Measurements from ENCODE around the gene CDK9.

DNA sequence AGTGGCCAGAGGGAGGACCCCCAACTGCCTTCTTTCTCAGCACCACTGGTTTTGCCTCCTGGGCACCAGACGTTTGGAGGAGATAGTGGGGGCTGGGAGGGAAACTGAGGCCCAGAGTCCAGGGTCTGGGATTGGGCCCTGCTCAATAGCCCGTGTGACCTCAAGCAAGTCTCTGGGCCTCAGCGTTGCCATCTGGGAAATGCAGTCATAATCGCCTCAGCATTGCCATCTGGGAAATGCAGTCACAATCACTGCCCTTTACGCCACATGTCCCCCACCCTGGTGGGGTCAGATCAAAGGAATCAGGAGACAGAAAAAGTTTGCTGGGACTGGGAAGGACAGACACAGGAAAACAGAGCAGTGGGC is 8.9 kb upstream of the CDK9 start:
- TF ChIP-seq, protein P1, sequence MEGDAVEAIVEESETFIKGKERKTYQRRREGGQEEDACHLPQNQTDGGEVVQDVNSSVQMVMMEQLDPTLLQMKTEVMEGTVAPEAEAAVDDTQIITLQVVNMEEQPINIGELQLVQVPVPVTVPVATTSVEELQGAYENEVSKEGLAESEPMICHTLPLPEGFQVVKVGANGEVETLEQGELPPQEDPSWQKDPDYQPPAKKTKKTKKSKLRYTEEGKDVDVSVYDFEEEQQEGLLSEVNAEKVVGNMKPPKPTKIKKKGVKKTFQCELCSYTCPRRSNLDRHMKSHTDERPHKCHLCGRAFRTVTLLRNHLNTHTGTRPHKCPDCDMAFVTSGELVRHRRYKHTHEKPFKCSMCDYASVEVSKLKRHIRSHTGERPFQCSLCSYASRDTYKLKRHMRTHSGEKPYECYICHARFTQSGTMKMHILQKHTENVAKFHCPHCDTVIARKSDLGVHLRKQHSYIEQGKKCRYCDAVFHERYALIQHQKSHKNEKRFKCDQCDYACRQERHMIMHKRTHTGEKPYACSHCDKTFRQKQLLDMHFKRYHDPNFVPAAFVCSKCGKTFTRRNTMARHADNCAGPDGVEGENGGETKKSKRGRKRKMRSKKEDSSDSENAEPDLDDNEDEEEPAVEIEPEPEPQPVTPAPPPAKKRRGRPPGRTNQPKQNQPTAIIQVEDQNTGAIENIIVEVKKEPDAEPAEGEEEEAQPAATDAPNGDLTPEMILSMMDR (IDR thresholded peaks at IDR 0.05) = no peak
- no peak for TF ChIP-seq POLR2A (IDR thresholded peaks at IDR 0.05)
